GM21447 (cell line): ENCODE measurements around the gene BNIP3.
"Not testable (repeated sequence)": the region's sequence is repeated elsewhere in the genome, so short reads cannot be mapped to it uniquely, and the experiment has no call there.

ENCODE experiments used
- ATAC-seq: cut with Tn5 transposase; IDR thresholded peaks from one replicate; pipeline ENCODE4 v1.9.1; 2021; ENCODE audit not compliant: unreplicated experiment

Gene BNIP3

DNA sequence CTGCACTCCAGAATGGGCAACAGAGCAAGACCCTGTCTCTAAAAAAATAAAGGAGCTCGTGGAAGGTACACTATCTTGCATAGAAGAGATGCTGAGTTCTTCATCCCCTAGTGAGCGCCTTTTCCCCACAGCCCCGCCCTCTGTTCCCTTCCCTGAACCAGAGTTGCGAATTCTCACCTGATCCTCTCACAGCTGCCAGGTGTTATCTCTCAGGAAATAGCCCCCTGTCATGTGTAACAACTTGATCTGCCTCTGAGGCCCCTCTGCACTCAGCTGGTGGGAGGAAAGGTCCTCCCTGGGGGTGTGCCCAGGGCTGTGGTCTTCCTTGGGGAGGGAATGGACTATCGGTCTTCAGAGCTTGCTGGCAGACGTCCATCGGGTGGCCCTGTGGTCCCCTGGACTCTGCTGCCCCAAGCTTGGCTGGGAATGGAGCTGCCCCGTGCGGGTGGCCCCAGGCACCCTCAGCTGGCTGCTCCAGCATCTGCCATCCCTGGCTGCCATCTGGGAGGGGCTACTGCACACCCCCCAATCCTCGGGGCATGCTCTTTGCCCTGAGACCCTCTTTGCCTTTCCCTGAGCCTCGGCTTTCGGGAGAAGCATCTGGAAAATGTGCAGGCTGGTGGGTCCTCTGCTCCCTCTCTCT is 21.7 kb upstream of the BNIP3 start:
- no peak for ATAC-seq

DNA sequence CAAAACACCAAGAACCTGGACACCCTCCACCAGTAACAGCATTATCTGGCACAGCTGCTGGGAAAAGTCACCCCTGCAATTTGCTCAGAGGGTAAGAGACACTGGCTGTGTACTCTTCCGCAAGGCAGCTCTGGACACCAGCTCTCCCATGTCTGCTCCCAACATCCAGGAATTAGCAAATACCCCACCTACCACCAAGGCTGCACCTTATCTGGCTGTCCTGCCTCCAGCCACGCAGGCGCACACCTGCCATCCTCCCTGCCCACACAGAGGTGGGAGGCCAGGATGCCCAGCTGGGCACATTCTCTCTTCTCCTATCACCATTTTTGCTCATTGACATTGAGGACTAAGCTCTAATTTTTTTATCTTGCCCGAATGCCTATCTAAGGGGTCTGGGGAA is 20.3 kb upstream of the BNIP3 start:
- no peak for ATAC-seq

DNA sequence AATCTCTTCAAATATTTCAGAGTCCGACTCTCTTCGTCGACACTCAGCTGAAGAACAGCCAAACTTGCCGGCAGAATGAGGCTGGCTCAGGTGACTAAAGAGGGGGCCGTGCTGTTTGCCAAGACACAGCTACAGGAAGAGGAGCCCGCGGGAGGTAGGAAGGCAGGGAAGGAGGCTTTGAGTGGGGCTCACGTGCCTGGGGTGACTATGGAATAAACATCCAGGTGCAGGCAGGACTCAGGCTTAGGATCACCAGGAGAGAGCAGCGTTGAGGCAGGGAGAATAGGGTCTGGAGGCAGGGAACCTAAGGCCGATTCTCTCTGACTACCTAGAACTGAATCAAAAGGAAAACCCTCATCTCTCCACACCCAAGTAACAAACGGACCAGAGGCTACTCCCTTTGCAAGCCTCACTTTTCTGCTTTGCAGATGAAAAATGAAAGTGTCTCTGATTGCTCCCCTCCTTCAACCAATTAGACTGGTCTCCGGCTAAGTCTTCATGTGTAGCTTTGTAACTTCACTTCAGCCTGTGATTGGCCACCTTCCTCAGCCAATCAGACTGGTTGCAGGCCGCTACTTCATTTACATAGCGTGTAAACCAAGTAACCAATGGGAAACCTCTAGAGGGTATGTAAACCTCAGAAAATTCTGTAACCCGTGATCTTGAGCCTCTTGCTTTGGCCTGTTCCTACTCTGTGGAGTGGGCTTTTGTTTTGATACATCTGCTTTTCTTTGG is 19.7 kb upstream of the BNIP3 start:
- no peak for ATAC-seq

DNA sequence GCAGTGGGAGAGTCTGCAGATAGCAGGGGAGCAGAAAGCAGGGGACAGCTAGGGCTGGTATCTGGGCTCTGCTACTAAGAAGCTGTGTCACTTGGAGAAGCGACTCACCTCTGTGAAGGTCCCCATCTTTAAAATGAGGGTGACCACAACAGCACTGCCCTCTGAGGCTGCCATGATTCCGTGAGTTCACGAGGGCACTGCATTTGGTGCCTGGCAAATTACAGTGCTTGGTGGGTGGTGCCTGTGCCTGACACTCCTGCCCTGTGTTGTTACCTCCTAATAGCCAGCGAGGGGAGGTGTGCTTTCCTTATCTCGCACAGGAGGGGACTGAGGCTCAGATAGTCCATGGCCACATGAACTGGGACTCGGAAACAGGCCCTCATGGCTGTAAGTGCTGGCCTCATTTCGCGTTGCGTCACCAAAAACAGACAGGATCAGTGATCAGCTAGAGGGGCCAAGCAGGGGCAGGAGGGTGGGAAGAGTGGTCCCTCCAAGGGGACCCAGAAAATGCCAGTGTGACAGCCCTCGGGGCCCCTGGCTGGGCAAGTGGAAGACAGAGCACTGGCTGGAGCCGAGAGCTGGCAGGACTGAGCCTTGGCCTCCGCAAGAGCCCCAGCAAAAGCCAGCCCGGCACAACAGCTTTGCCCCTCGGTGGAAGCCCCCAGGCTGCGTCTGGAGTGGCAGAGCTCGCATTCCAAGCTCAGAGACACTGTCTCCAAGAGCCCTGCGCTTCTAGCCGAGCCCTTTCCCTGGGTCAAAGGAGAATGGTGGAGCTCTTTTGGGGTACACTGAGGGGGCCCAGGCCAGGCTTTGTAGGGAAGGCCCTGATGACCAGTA is 17.3 kb upstream of the BNIP3 start:
- ATAC-seq, result no peak

DNA sequence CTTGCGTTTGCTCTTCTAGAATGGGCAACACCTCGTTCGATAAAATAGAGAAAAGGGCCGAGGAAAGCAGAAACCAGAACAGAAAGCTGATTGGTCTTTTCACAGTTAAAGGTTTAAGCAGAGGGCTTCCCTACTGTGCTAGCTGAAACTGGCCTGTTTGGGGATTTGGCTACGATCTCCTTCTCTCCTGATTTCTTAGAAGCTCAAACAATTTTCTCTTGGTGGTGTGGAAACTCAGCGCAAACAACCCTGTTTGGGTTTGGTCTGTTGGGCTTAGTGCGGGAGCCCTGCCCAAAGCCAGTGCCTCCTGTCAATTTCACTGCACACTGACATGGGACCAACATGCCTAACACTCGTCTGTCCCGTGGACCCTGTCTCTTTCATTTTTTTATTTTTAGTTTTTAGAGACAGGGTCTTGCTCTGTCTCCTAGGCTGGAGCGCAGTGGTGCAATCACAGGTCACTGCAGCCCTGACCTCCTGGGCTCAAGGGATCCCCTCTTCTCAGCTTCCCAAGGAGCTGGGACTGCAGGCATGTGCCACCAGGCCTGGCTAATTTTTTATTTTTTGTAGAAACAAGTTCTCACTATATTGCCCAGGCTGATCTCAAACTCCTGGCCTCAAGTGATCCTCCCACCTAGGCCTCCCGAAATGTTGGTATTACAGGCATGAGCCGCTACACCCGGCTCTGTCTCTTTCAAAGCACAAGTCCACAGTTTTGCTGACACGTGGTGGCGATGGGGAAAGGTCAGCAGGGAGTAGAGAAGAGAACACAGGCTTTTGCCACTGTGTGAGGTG is 16.5 kb upstream of the BNIP3 start:
- no peak for ATAC-seq

DNA sequence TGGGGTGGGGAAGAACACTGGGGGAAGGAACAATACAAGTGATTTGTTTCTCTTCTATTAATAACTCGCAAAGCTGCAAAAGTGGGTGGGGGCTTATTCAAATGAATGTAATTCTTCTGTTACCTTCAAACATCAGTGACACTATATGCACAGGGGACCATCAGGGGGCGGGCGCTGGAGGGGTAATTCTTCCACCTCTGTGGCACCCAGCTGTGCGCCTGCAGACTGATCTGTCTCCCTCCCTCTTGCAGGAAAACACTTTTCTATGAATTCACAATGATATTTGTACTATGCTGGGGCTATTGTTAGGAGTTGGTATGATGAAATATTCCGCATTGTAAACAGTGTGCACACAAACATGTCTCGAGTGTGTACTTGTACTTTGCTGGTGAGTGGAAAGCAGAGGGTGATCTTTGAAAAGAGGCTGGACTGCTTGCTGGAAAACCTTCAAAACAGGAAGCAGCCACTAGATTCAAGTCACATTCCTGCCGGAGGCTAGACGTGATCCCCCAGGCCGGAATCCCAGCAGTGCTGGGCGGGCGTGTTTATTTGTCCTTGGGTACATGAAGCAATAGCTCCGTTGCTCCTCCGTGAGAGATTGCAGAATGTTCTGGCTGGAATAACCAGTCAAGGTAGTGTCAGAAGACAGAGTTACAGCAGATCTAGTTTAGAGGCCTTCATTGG is 15.8 kb upstream of the BNIP3 start:
- ATAC-seq, result no peak

DNA sequence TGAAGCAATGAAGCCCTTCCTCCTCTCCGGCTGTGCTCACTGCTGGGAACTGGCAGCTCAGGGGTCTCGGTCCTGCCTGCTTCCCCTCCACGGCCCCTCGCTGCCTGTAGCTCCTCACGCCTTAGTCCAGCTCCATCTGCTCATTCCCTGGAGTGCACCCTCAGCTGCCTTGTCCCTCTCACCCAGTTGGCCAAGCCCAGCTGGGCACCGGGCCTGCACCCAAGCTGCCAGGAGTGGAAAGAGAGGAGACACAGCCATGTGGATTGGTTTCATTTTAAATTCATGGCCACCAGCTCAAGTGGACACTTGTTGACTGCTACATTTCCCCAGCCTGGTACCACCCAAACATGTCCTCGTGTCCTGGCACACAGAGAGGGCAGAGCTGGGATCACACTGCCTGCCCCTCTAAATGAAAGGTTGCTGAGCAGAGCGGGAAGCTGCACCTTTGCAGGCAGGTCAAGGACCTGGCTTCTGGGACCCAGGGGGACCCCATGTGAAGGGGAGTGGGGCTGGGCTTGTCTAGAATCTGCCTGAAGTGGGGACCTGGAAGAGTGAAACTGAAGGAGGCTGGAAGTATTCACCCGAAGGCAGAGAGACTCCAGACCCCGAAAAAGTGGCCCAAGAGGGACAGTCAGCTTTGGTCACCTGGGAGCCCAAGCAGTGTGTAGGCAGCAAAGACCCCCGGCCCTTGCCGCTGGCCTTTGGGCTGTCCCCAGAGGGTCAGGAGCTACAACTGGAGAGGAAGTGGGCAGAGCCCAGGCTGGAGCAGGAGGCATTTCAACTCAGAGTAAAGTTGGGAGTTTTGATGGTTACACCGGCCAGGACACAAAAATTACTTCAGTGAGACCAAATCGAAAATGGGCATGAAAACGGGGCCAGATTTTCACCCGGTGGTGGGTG is 15.0 kb upstream of the BNIP3 start:
- no peak for ATAC-seq

DNA sequence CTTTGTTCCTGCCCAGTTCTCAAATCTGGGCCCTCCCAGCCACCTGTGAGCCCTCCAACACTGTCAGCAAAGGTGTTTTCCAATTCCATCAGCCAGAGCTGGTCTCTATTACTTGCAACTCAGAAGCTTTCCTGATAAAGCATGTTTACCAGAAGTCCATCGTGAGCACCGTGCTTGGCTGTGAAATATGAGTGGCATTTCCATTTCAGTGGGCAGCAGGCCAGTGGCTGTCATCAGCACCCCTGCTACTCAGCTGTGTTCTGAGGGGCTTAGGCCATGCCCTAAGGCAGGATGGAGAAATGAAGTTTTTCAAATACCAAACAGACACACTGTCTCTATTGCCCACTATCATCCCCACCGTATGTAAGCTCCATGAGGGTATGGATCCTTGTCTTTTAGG is 12.7 kb upstream of the BNIP3 start:
- no peak for ATAC-seq

DNA sequence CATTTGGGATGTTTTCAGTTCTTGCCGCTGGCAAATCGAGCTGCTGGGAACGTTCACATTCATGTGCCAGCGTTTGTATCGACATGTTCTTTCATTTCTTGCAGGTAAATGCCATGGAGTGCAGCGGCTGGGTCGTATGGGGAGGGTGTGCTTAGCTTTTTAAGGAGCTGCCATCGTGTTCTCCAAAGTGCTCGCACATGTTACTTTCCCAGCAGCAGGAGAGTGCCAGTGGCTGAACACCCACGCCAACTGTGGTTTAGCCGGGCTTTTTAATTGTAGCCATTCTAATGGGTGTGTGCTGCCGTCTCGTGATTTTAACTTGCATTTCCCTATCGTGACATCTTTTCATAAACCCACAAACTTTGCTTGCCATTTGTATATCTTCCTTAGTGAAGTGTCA is 11.6 kb upstream of the BNIP3 start:
- no peak for ATAC-seq

DNA sequence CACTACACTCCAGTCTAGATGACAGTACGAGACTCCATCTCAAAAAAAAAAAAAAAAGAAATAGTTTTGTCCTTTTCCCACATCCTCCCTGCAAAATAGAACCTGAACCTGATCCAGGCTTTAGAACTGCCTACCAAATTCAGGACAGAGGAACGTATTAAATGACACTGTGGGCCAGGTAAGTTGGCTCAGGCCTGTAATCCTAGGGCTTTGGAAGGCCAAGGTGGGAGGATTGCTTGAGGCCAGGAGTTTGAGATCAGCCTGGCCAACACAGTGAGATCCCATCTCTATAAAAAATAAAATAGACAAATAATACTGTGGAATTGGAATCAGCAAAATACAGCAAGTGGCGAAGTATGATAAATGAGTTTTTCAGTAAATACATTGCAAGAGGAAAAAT is 10.0 kb upstream of the BNIP3 start:
- no peak for ATAC-seq

DNA sequence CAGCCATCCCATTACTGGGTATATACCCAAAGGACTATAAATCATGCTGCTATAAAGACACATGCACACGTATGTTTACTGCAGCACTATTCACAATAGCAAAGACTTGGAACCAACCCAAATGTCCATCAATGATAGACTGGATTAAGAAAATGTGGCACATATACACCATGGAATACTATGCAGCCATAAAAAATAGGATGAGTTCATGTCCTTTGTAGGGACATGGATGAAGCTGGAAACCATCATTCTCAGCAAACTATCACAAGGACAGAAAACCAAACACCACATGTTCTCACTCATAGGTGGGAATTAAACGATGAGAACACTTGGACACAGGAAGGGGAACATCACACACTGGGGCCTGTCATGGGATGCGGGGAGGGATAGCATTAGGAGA is 6.1 kb upstream of the BNIP3 start:
- not testable (repeated sequence) for ATAC-seq

DNA sequence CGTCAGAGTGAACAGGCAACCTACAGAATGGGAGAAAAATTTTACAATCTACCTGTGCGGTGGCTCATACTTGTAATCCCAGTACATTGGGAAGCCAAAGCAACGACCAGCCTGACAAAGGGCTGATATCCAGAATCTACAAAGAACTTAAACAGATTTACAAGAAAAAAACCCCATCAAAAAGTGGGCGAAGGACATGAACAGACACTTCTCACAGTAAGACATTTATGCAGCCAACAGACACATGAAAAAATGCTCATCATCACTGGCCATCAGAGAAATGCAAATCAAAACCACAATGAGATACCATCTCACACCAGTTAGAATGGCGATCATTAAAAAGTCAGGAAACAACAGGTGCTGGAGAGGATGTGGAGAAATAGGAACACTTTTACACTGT is 5.6 kb upstream of the BNIP3 start:
- ATAC-seq, result not testable (repeated sequence)

DNA sequence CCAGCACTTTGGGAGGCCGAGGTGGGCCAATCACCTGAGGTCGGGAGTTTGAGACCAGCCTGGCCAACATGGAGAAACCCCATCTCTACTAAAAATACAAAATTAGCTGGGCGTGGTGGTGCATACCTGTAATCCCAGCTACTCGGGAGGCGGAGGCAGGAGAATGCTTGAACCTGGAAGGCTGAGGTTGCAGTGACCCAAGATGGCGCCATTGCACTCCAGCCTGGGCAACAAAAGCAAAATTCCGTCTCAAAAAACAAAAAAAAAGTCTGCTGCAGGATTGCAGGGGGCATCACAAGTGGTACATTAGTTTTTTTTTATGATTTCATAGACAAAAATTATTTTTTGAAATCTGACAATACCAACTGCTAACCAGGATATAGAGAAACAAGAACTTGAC is 5.1 kb upstream of the BNIP3 start:
- ATAC-seq, result not testable (repeated sequence)

DNA sequence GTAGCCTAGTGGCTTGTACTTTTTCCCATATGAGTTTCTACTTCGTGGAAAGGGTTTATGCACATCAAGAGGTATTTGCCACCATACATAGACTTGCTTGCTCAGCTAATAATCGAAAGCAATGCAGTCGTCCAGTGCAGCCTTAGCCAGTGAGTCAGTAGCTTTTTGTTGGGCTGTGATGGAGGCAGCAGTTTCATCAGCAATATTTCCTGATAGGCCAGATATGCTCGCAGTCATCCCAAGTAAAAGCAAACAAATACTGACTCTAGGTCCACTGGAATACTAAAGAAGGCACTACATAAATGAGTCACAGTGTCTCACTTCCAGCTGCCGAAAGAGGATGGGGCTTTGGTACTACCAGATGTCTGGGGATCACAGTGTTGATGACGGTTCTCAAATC is 2.1 kb upstream of the BNIP3 start:
- ATAC-seq, result no peak

DNA sequence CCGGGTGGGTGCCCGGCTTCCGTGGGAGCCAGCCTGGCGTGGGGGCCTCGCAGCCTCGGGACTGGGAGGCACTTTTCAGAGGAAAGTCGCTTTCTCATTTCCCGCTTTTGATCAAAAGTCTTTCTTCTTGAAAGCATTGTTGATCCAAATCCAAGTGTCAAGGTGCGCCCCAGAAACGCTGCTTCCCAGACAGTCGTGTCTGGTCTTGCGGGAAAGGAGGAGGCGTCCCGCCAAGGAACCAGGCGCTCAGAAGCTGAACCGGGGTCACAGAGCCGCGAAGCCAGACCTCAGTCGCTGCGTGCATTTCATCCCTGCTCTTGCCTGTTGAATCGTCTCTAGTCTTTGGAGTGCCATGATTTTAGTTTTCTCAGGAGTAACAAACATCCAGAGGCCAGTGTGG is 1.1 kb upstream of the BNIP3 start:
- ATAC-seq, result no peak

DNA sequence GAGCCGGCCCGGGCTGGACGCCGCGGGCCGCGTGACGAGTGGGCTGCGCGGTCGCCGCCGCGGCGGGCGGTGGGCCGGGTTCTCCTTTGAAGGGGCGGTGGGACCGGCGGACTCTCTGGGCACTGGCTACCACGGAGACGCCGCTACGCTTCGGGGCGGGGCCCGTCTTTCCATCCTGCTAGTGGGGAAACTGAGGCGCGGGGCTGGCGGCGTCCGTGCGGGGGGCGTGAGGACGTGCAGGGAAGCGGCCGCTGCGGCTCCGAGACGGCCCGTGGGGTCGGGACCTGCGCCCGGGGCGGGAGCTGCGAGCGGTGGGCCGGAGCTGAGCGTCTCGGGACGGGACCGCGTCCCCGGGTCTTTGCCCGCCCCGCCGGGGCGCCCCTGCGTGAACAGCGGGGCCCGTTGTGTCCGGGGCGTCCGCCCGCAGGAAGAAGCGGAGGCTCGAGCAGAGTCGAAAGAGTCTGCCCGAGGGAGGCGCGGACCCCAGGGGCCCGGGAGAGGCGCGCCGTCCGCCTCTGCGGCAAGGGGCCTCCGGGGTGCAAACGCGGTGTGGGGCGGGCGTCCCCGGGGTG is 548 bp upstream of the BNIP3 start:
- ATAC-seq, result peak; percentile 24

DNA sequence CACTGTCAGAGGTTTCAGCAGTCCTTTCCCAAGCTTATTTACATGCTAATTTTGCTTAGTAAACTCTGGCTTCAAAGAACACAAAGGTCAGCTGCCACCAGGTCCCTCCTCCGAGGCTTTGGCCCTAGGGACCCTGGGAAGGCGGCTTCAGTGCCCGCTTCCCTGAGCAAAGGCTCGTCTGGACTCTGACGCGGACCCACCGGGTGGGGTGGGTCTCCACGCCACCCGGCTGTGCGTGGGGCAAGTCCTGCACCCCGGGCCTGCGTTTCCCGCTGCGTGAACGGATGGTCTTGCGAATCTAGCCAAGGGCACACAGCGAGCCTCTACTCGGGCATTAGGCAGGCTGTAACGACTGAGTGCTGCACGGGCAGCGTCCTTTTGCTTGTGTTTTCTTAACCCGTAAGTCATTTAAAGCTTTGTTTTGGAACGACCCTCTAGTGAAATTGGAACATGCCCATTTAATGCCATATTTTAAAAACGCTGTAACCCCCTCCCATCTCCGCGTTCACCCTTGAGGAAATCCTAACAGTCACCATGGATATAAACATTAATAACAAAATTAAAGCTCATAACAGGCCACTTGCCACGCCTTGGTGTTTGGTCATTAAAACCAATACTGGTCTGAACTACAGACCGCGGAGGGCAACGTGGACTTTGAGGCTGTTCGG is 828 bp downstream of the BNIP3 start:
- no peak for ATAC-seq

DNA sequence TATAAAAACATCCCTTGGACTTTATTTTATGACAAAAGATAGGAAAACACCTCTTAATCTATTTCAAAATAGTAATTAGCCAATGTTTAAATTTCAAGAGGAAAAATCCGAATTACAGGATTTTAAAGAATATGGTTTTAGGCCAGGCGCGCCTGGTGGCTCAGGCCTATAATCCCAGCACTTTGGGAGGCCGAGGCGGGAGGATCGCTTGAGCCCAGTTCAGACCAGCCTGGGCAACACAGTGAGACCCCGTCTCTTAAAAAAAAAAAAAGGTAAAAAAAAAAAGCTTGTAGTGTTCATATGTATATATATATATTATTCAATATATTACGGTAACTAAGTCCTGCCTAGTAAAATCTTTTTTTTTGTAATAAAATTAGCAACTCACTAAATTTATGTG is 1.4 kb downstream of the BNIP3 start:
- no peak for ATAC-seq

DNA sequence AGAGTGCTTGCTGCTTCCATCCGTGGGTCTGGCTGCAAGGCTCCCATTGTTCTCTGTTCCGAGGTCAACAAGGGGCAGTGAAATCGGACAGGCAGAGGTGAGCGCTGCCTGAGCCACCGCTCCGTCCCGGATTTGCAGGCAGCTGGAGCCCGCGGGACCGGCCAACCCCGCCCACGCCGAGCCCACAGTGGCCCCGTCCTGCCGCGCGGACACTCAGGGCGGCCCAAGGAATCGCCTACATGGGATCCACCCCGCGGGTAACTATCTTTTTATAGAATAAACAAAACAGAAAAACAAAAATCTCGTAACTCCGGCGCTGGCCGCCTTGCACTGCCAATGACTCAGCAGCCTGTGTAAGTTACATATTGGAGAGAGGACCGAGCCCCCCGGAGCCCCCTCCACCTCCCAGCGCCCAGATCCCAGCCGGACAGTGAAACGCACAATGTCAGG is 1.9 kb downstream of the BNIP3 start:
- no peak for ATAC-seq
